Breast epithelium (tissue), 3 donors: Measurements from ENCODE around the gene NPTX1.

Experiments
- CTCF ChIP-seq, 3 donors: fragments of 450-650 bp; IDR thresholded peaks; one replicate each; pipeline ENCODE4 v1.5.1; 2016 to 2017; ENCODE audit warnings: antibody characterized with exemption in 3 of 3, mild to moderate bottlenecking in 3 of 3, moderate library complexity in 3 of 3
- POLR2A ChIP-seq: fragments of 450-650 bp; IDR thresholded peaks from one replicate; pipeline ENCODE4 v1.6.1; 2016; ENCODE audit warnings: antibody characterized with exemption, mild to moderate bottlenecking, moderate library complexity

DNA sequence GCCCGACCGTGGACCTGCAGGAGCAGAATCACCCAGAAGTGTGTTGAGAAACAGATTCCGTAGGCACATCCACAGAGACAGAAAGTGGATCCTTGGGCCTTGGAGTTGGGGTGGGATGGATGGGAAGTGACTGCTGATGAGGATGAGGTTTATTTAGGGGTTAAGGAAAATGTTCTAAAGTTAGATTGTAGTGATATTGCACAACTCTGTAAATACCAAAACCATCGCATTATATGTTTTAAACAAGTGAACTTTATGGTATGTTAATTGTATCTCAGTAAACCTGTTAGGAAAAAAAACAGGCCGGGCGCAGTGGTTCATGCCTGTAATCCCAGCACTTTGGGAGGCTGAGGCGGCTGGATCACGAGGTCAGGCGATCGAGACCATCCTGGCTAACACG is 57.8 kb downstream of the NPTX1 start:
- no peak for TF ChIP-seq POLR2A
- TF ChIP-seq CTCF (IDR thresholded peaks at IDR 0.05) = no peak
